ENCODE data around the gene DAB2IP.

The DAB2IP gene

DNA sequence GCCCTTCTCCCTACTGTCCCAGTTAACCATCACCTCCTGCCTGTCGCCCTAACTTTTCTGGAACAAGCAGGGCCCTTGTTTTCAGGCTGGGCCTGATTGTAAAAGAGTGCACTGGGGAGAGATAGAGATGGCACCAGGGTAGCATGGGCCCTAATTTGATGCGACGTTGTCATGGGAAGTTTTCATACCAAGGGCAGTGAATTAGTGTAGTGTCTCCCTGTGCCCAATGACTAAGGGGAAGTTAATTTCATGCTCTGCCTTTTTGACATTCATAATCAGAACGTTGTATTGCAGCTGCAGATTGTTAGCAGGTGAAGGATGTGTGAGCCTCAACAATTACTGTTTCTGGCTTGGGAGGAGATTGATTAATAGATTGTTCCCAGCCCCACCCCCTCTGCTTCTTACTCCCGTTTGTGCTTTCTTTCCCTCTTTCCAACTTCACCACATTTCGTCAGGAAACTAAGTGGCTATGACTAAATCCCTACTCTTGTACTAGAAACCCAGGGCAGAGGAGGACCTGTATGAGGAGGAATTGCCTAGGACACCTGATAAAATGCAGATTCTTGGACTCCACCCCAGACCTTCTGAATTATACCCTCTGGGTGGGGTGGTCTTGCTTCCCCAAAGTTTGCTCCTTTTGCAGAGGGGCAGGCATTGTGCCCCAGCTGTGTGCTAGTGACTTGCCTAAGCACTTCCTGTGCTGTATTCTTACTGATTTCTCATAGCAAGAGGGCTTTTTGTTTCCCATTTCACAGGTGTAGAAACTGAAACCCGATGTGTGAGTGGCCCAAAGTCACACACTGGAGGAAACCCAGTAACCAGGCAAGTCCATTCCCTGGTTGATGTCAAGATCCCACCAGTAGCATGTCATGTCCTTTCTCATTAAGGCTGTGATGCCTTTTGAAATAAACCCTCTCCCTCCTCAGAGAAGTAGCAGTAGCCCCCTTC is 56.3 kb downstream of the DAB2IP start:
- DNase-seq, result no peak

- no peak for DNase-seq
Observed at GRCh38 chr9:121708768-121709488, 57.5 kb downstream of the DAB2IP start.

- no peak for DNase-seq
Observed at GRCh38 chr9:121709798-121710197, 58.4 kb downstream of the DAB2IP start.

GRCh38 chr9:121711281-121711680 is 59.8 kb downstream of the DAB2IP start:
- DNase-seq, result no peak

- DNase-seq, result no peak
Observed at GRCh38 chr9:121711797-121712196, 60.4 kb downstream of the DAB2IP start.

DNA sequence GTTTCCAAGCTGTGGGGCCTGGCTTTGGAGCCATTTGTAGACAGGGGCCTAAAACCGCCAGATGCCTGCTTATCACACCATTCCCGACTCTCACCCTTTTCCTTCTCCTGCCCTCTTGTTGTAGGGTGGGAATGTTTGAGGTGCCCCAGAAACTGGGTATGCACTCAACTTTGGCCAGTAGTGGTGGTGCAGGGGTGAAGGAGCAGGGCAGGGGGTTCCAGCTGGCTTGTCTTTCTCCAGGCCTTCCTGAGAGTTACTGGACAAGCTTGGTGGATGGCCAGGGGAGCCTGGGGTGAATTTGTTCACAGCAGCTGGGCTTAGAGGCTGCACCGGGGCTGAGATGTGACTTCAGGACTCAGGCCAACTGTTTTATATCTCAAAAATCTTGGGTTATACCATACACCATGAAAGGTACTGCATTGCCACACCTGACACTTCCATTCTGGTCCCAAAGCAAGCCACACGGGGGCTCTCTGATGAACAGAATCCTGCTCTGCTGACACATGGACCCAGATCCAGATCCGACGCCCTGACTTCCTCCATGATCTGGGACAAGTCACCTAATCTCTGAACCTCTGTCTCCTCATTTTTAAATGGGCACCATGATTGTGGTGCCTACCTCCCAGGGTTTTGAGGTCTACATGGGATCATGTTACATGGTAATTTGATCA is 62.1 kb downstream of the DAB2IP start:
- DNase-seq, result no peak

DNA sequence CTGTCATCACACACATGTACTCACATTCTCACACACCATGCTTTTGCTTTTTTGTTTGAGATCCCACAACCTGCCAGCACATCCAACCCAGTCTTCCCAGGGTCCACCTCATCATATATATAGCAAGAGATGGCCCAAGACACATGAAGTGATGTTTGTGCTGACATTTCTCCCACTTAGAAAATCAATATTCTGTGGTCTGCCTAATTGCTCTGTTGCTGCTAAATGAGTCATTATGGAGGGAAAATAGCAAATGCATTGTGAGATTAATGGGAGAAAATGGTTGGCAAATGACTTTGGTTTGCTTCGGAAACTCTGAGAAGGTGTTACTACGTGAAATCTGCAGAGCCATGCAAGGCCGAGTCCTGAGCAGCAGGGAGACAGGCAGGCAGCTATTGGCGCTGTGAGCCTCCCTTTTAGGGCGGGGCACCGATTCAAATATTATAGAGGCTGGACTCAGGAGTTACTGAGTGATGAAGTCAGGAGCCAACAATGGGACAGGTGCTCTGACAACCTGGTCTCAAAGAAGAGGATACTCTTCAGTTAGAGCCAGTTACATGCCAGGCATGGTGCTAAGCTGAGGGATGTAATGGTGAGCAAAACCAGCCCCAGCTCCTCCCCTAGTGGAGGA is 62.8 kb downstream of the DAB2IP start:
- DNase-seq, result no peak

DNA sequence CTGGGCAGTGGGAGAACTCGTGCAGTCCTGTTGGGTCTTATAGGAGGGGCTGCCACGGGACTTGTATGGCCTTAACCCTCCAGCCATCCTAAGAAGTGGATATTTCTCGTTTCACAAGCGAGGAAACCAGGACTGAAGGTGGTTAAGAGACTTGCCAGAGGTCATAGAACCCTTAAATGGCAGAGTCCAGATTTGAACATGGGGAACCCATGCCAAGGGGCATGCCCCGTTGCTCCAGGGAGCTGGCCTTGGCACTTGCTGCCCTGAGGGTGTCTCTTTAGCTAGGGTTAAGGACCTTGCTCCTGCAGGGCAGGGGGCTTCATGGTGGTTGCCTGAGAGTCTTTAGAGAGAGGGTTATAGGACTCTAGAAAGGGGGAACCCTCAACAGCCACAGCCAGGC is 63.4 kb downstream of the DAB2IP start:
- no peak for DNase-seq

- DNase-seq, result no peak
Observed at GRCh38 chr9:121717141-121717991, 65.9 kb downstream of the DAB2IP start.

GRCh38 chr9:121718084-121718483 is 66.7 kb downstream of the DAB2IP start:
- no peak for DNase-seq

GRCh38 chr9:121718501-121718900 is 67.1 kb downstream of the DAB2IP start:
- no peak for DNase-seq

DNA sequence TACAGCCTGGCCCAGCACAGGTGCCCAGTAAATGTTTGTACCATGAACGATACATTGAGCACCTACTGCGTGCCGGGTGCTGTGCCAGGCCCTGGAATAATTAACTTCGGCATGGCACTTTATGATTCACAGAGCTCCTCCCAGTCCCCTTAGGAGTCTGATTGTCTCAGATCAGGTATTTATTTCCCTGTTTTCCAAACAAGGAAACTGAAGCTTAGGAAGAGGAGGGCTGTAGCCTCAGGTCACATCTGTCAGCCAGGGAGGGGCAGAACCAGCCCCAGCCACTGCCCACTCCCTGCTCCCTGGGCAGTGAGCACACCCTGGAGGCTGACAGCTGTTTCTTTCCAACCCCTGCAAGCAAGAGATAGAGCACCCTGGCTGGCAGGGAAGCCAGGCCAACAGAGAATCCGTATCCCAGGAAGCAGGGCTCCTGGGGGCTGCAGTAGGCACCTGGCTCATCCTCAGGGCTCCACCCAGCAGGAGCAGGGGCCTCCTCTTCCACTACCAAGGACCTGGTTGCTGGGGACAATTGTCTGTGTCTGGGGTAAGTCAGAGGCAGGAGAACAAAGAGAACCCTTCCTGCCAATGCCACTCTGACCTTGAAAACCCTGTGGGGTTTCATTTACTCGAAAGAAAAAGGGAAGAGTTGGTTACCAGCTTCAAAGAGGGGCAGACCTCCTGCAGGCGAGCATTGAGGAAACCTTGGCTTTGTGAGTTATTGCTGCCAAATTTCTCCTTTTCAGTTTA is 69.0 kb downstream of the DAB2IP start:
- no peak for DNase-seq

DNA sequence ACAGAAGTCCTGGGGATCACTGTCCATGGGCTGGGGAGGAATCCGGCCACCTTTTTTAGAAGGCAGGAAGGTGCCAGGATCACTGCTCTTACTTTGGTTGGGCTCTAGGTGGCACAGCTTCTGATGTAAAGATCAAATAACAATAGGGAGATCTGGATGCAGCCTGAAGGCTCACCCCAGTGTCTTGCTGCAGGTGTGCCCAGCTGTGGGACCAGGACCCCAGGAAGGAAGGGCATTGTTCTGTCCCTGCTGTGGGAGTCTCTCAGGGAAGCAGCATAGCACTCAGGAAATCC is 69.6 kb downstream of the DAB2IP start:
- no peak for DNase-seq

DNA sequence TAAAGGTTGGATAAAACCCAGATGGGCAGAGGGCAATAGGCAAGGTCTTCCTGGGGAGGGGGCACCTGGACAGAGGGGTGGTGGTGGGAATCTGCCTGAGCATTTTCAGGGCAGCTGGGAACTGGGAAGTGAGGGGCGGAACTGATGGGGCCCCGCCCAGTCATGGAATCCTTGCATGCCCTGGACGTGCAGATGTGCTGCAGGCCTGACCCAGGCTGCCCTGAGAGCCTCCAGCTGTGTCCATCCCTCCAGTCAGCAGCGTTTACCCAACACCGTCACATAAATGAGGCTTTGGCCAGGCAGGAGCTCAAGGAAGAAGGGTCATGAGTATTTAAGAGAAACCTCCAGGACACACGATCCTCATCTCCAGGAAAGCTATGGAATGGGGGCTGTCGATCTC is 70.3 kb downstream of the DAB2IP start:
- no peak for DNase-seq

DNA sequence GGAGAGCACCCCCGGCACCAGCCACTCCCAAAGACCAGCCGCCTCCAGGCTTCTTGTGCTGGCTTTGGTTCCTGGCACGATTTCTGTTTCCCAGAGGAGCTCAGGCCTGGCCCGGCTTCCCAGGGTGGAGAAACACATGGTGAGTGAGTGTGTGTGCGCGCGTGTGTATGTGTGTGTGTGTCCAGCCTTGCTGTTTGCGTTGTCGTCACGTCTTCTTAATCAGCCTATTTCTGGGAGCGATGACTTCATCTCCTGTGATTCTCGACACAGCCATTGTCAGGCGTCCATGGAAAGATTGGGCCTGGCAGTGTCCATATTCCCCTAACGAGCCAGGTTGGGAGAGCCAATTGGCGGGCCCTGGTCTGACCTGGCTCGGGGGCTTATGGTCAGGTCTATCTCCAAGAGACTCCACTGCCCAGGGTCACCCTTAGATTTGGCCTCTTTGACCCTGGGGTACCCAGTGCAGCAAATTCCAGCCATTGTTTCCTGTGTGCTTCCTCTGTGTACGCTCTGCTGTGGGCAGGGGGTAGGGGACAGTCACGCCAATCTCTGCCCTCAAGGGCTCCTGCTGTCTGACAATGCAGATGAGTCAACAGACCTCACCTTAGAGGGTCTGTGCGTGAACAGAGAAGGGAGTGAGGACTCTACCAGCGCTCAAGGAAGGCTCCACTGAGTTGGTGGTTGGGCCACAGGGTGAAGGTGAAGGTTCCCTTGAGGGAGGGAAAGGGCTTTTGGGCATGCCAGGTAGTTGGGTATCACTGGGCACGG is 73.8 kb downstream of the DAB2IP start:
- DNase-seq, result no peak

DNA sequence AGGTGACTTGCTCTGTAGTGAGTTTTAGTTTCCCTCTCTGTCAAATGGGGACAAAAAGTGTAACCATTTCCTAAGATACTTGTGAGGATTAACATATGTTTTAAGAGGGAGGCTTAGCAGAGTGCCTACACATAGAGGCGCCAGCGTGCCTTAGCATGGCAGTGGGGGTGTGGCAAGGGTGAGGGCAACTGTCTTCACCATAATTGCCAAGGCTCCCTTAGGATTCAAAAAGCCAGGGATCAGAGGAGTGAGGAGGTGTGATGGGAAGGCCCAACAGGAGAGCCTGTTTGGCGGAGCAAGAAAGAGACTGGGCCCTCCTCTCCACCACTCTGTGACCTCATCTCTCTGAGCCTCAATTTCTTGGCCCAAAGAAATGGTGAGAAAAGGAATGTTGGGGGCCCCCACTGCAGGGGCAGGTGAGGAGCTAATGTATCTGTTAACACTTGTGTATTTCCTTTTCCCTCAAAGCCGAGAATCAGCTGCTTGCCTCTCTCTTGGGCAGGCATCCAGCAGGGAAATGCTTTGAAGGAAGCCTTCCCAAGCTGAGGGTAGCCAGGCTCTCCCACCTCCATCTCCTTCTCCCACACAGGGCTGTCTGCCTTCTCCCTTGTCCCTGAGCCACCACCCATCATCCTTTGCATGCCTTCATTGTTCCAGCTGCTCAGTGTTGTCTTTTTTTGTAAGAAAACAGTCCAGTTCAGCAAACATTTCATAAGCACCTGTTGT is 76.0 kb downstream of the DAB2IP start:
- no peak for DNase-seq

- no peak for DNase-seq
Observed at GRCh38 chr9:121728916-121729315, 77.5 kb downstream of the DAB2IP start.

GRCh38 chr9:121729769-121730562 is 78.5 kb downstream of the DAB2IP start:
- no peak for DNase-seq

- DNase-seq, result no peak
Observed at GRCh38 chr9:121731090-121731489, 79.7 kb downstream of the DAB2IP start.
